HG03135 (cell line): ENCODE results near the gene NHEJ1.

Source experiments
- ATAC-seq: cut with Tn5 transposase; IDR thresholded peaks from one replicate; pipeline ENCODE4 v1.9.1; 2021; ENCODE audit warnings: mild to moderate bottlenecking, moderate library complexity; ENCODE audit not compliant: unreplicated experiment

Gene NHEJ1

GRCh38 chr2:219183151-219183772 lies 22.6 kb upstream of the NHEJ1 start:
- no peak for ATAC-seq

GRCh38 chr2:219182331-219183150 lies 21.9 kb upstream of the NHEJ1 start:
- no peak for ATAC-seq

- ATAC-seq, result no peak
Observed at GRCh38 chr2:219181531-219181930, 20.9 kb upstream of the NHEJ1 start.

- no peak for ATAC-seq
Observed at GRCh38 chr2:219180961-219181360, 20.3 kb upstream of the NHEJ1 start.

GRCh38 chr2:219179601-219180465 lies 19.2 kb upstream of the NHEJ1 start:
- no peak for ATAC-seq

GRCh38 chr2:219178377-219179175 lies 18.0 kb upstream of the NHEJ1 start:
- ATAC-seq, result peak; percentile 5

GRCh38 chr2:219177552-219178376 lies 17.1 kb upstream of the NHEJ1 start, which contains the start of gene RETREG2:
Gene RETREG2 (plus strand): TSS chr2:219178275. CDS start chr2:219178353, 78 bp downstream.
- peak; percentile 47 for ATAC-seq

- ATAC-seq, result peak; percentile 62
Observed at GRCh38 chr2:219176818-219177551, 16.4 kb upstream of the NHEJ1 start, which contains the start of gene CNPPD1. Gene CNPPD1 (minus strand): TSS chr2:219176925. CDS start chr2:219176828, 97 bp downstream.

GRCh38 chr2:219175928-219176817 lies 15.6 kb upstream of the NHEJ1 start:
- peak; percentile 17 for ATAC-seq

GRCh38 chr2:219175486-219175885 lies 14.9 kb upstream of the NHEJ1 start:
- no peak for ATAC-seq

- no peak for ATAC-seq
Observed at GRCh38 chr2:219174801-219175200, 14.2 kb upstream of the NHEJ1 start.

- ATAC-seq, result no peak
Observed at GRCh38 chr2:219174146-219174545, 13.5 kb upstream of the NHEJ1 start.

- no peak for ATAC-seq
Observed at GRCh38 chr2:219173176-219173575, 12.6 kb upstream of the NHEJ1 start.

GRCh38 chr2:219172231-219173154 lies 11.9 kb upstream of the NHEJ1 start:
- no peak for ATAC-seq

- ATAC-seq, result no peak
Observed at GRCh38 chr2:219171231-219171651, 10.6 kb upstream of the NHEJ1 start.

- no peak for ATAC-seq
Observed at GRCh38 chr2:219169930-219170654, 9.5 kb upstream of the NHEJ1 start, which contains the start of gene SLC23A3. Gene SLC23A3 (minus strand): TSS chr2:219170029. CDS start chr2:219169984, 45 bp downstream.
